Head of caudate nucleus (tissue), 42 donors: Measurements from ENCODE around the gene IFNL2.
"Not testable (repeated sequence)": the region's sequence is repeated elsewhere in the genome, so short reads cannot be mapped to it uniquely, and the experiment has no call there.

Experiments
- DNase-seq, 42 donors: peaks; one replicate each; pipeline versions ENCODE4 v3.0.0 to v3.0.0-alpha.2; 2020 to 2021; ENCODE audit warnings: mixed read lengths in 7 of 42
- intact Hi-C: fragments of 100-400 bp; cut with DNase I; formaldehyde crosslinking; loops from one replicate; pipeline ENCODE4 v1.15.0; 2022

The IFNL2 gene

GRCh38 chr19:39268085-39268484 is at the start of gene IFNL2:
Gene IFNL2 (plus strand): TSS chr19:39268396. CDS start chr19:39268569, 173 bp downstream.
- DNase-seq, intact Hi-C loops: not testable (repeated sequence)

DNA sequence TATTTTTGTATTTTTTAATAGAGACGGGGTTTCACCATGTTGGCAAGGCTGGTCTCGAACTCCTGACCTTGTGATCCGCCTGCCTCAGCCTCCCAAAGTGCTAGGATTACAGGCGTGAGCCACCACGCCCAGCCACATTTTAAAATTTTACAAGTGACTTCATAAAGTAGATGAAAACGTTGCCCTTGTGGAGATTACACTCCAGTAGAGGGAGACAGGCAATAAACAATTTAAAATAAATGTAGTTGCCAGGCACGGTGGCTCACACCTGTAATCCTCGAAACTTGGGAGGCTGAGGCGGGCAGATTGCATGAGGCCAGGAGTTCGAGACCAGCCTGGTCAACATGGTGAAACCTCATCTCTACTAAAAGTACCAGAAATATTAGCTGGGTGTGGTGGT is 49.1 kb upstream of the IFNL2 start:
- intact Hi-C loops, DNase-seq: not testable (repeated sequence)

DNA sequence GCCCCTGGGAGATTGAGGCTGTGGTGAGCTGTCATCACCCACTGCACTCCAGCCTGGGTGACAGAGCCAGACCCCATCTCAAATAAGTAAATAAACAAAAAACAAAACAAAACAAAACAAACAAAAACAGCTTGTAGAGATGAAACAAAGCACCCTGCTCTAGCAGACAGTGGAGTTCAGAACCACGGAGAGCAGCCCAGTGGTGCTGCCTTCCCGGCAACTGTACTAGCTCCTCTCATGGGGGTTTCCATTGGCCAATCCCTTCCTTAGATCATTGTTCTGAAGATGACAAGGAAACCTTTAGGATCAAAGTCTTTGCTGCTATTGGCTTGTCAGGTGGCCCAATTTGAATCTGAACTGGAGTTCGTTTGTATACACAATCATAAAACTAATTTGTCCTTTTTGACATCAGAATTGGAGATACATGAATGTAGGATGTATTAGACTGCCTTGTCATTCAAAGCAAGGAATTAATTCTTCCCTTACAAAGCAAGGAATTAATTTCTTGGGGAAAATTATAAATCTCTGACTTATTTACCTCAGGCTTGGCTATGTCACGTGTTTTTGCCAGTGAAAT is 44.4 kb upstream of the IFNL2 start:
- intact Hi-C loops: no loop called here
- no peak for DNase-seq

GRCh38 chr19:39224910-39225309 is 43.3 kb upstream of the IFNL2 start:
- intact Hi-C loops: no loop called here
- DNase-seq: no peak

DNA sequence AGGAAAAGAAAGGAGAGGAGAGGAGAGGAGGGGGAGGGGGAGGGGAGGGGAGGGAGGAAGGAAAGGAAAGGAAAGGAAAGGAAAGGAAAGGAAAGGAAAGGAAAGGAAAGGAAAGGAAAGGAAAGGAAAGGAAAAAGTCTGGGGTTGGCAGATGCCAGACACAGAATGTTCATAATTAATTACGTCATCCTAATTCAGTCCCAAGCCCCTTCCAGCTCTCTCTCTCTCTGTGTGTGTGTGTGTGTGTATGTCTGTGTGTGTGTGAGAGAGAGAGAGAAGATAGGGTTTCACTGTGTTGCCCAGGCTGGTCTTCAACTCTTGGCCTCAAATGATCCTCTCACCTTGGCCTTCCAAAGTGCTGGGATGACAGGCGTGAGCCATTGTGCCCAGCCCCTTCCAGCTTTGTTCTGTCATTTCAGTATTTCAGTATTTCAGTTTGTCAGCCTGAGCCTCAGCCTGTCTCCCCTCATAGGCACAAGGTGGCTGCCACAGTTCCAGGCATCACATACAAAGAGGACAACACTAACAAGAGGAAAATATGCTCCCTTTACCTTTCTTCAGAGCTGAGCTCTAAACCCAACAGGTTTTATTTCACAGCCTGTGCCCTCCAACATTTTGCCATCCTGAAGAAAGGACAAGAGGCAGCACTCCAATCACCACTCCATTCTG is 38.0 kb upstream of the IFNL2 start:
- no peak for DNase-seq
- intact Hi-C loops: no loop called here

DNA sequence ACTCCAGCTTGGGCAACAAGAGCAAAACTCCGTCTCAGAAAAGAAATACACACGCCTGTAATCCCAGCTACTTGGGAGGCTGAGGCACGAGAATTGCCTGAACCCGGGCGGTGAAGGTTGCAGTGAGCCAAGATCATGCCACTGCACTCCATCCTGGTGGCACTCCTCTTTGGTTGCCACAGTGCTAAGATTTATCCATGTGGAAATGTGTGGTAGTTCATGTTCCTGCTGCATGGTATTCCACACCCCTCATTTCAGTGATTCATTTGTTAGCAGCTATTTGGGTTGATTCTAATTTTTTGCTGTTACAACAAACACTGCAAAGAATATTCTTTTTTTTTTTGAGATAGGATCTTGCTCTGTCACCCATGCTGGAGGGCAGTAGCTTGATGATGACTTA is 35.5 kb upstream of the IFNL2 start:
- intact Hi-C loops: no loop called here
- DNase-seq: no peak

DNA sequence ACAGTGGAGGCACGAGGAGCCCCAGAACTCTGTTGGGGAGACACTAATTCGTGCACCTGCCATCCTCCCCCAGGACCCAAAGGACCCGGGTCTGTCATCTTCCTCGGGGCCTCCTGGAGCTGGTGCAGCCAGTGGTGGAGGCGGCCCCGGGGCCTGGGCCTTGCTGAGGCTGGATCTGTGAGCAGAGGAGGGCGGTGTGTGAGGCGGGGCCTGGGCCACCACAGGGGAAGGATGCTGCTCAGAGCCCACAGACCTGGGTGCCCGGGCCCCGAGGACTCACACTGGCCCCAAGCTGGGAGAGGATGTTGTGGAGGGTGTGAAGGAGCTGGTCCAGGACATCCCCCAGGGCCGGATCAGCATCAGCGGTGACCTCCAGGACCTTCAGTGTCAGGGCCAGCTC is 31.7 kb upstream of the IFNL2 start:
- DNase-seq: no peak
- intact Hi-C loops: no loop called here

- no peak for DNase-seq
- intact Hi-C loops: no loop called here
These were observed 30.7 kb upstream of the IFNL2 start for GRCh38 chr19:39237200-39238184.

GRCh38 chr19:39238209-39238608 is 30.0 kb upstream of the IFNL2 start:
- intact Hi-C loops: no loop called here
- DNase-seq: no peak

DNA sequence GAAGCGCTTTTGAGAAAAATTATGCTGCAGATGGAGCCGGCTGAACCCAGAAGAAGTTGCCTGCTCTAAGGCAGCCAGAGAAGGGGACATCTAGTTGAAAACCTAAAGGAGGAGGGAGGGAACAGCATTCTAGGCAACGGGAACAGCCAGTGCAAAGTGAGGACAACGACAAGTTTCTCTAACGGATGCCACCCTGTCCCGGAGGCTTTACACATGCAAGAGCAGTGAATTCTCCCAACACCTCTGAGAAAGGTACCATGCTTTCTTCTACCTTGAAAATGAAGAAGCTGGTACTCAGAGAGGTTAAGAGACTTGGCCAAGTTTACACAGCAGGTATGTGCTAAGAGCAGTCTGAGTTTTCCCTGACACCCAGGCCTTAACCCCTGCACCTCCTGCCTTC is 29.3 kb upstream of the IFNL2 start:
- DNase-seq: no peak
- intact Hi-C loops: no loop called here

GRCh38 chr19:39240421-39240820 is 27.8 kb upstream of the IFNL2 start:
- no peak for DNase-seq
- intact Hi-C loops: no loop called here

GRCh38 chr19:39243741-39244140 is 24.5 kb upstream of the IFNL2 start:
- DNase-seq: not testable (repeated sequence)

GRCh38 chr19:39244410-39245100 is 23.6 kb upstream of the IFNL2 start, which contains the start of gene IFNL3:
Gene IFNL3 (minus strand): TSS chr19:39245006. CDS start chr19:39244967, 39 bp downstream.
- intact Hi-C loops: not testable (repeated sequence)

More at GRCh38 chr19:39243741-39244140, 24.5 kb upstream of the IFNL2 start:
- intact Hi-C loops: not testable (repeated sequence)

GRCh38 chr19:39245166-39245565 is 23.0 kb upstream of the IFNL2 start:
- intact Hi-C loops, DNase-seq: not testable (repeated sequence)

More at GRCh38 chr19:39244410-39245100, 23.6 kb upstream of the IFNL2 start, which contains the start of gene IFNL3:
- DNase-seq: not testable (repeated sequence)

DNA sequence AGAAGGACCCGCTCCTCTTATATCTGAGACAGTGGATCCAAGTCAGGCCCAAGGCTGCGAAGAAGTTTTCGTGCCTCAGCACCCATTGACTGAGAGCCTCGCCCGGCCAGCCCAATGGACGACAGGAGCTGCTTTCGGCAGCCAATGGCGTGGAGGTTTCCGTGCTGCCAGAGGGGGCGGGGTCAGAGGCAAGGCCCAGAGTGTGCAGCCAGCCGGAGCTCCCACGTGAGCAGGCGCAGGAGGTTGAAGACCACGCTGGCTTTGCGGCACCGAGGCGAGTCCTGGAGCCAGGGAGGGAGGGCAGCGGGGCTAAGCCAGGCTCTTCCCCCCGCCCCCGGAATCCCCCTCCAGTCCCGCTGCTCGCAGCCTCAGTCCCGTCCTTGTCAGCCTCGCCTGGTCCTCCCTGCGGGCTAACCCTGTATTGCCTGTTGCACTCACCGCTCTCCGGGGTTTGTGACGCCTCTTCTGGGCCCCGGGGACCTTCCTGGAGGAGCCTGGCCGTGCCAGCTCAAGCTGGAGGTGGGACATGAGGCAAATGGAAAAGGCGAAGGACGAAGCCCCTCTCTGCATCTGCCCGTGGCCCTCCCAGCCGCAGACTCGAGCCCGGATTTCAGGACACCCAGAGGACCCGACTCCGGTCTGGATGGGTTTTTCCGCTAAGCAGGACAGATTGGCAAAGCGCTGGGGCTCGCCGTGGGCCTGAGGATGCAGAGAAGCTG is 21.1 kb upstream of the IFNL2 start:
- peak in 39 of 42 donors; percentile 6 to 67 (median 39) for DNase-seq
- intact Hi-C loops: no loop called here

- intact Hi-C loops: no loop called here
- DNase-seq: peak in 5 of 42 donors; percentile 6 to 28 (median 15)
These were observed 20.2 kb upstream of the IFNL2 start for GRCh38 chr19:39247701-39248664.

- DNase-seq: no peak
- intact Hi-C loops: no loop called here
These were observed 19.4 kb upstream of the IFNL2 start, which contains the start of gene IFNL4 for GRCh38 chr19:39248806-39249205. Gene IFNL4 (minus strand): TSS chr19:39248856.
